B cell (primary cell): ENCODE data around the gene PYDC2. TPM values are rescaled to one million over a fixed set of nuclear protein-coding genes. Genes with fewer than 3 reads are reported as not detected.

Experiments used
- ATAC-seq: fragments of 200-7000 bp; cut with Tn5 transposase; one replicate; pipeline ENCODE4 v1.10.0; 2021; ENCODE audit warnings: low read depth, mild to moderate bottlenecking, moderate number of reproducible peaks, moderate library complexity
- CTCF ChIA-PET: fragments of 350-600 bp; sonication (Branson Sonifier 250); formaldehyde crosslinking; loops from one replicate; lab custom pipeline; 2021; ENCODE audit warnings: antibody characterized with exemption, inconsistent platforms; lab: Charles Lee
- POLR2A ChIA-PET: fragments of 350-600 bp; sonication (Branson Sonifier 250); formaldehyde crosslinking; loops from one replicate; lab custom pipeline; 2021; ENCODE audit warnings: antibody characterized with exemption; lab: Charles Lee
- DNase-seq: peaks from one replicate; pipeline ENCODE4 v3.0.0; 2013
- H2AFZ ChIP-seq: 2 replicates; pipeline ENCODE4 v1.6.1; 2012; ENCODE audit warnings: mild to moderate bottlenecking, low read depth, low read length; ENCODE audit not compliant: insufficient read depth, poor library complexity, severe bottlenecking
- H3K27ac ChIP-seq, 2 donors: 1 replicate in 1 of 2; 2 replicates in 1 of 2; pipeline ENCODE4 v1.5.1; 2012 to 2013; ENCODE audit warnings: low read length in 2 of 2, mild to moderate bottlenecking in 2 of 2, moderate library complexity in 1 of 2
- H3K27me3 ChIP-seq, 4 experiments: fragments of 200-600 bp in 1 of 4; sonication (generic) in 1 of 4; replicated peaks in 1 of 4; 1 replicate in 2 of 4; 2 replicates in 2 of 4; pipeline versions ENCODE4 v1.6.1 to v1.7.0; 2013 to 2016; ENCODE audit warnings: low read length in 3 of 4, mild to moderate bottlenecking in 2 of 4, mixed read lengths in 1 of 4, moderate library complexity in 1 of 4; ENCODE audit not compliant: insufficient read depth in 4 of 4, control insufficient read depth in 3 of 4; ENCODE audit errors: control extremely low read depth in 1 of 4
- H3K36me3 ChIP-seq, 2 experiments: replicated peaks in 1 of 2; 1 replicate in 1 of 2; 2 replicates in 1 of 2; pipeline versions ENCODE4 v1.6.1 to v1.7.1; 2013; ENCODE audit warnings: low read length in 1 of 2; ENCODE audit not compliant: insufficient read depth in 2 of 2, control insufficient read depth in 1 of 2; ENCODE audit errors: control extremely low read depth in 1 of 2, extremely low read depth in 1 of 2
- H3K4me1 ChIP-seq, 2 donors: fragments of 200-600 bp in 1 of 2; sonication (generic) in 1 of 2; 1 replicate in 1 of 2; 2 replicates in 1 of 2; pipeline versions ENCODE4 v1.5.1 to v1.6.1; 2013 to 2017; ENCODE audit warnings: low read length in 2 of 2; ENCODE audit not compliant: control insufficient read depth in 2 of 2, insufficient read depth in 2 of 2
- H3K4me2 ChIP-seq: replicated peaks from 2 replicates; pipeline ENCODE3; 2012; ENCODE audit warnings: mild to moderate bottlenecking, low read depth, low read length; ENCODE audit not compliant: poor library complexity, severe bottlenecking
- H3K4me3 ChIP-seq, 5 experiments: fragments of 200-600 bp in 1 of 5; sonication (generic) in 1 of 5; 1 replicate in 3 of 5; 2 replicates in 2 of 5; pipeline versions ENCODE4 v1.5.1 to v1.7.0; 2011 to 2016; ENCODE audit warnings: low read length in 4 of 5, mild to moderate bottlenecking in 4 of 5, low read depth in 2 of 5, control low read depth in 1 of 5, moderate library complexity in 1 of 5; ENCODE audit not compliant: insufficient read depth in 1 of 5; ENCODE audit errors: control extremely low read depth in 1 of 5, extremely low read depth in 1 of 5
- H3K79me2 ChIP-seq: fragments of 200-600 bp; sonication (generic); one replicate; pipeline ENCODE4 v1.6.0; 2016; ENCODE audit warnings: low read length; ENCODE audit not compliant: control insufficient read depth, insufficient read depth
- H3K9ac ChIP-seq: fragments of 200-600 bp; sonication (generic); 2 replicates; pipeline ENCODE4 v1.6.1; 2017; ENCODE audit warnings: mild to moderate bottlenecking, low read length, moderate library complexity
- H3K9me3 ChIP-seq, 3 donors: one replicate each; pipeline versions ENCODE4 v1.6.1 to v1.7.1; 2013; ENCODE audit warnings: low read length in 2 of 3; ENCODE audit not compliant: control insufficient read depth in 2 of 3, insufficient read depth in 1 of 3; ENCODE audit errors: control extremely low read depth in 1 of 3
- H4K20me1 ChIP-seq: 2 replicates; pipeline ENCODE4 v1.6.0; 2012; ENCODE audit warnings: mild to moderate bottlenecking, low read length; ENCODE audit not compliant: insufficient read depth, control insufficient read depth, poor library complexity, severe bottlenecking
- H3K27ac Mint-ChIP-seq: one replicate; pipeline ENCODE4 v1.8.0; 2021; ENCODE audit warnings: mixed read lengths
- H3K27me3 Mint-ChIP-seq: one replicate; pipeline ENCODE4 v1.8.0; 2021; ENCODE audit warnings: mixed read lengths
- H3K4me1 Mint-ChIP-seq: one replicate; pipeline ENCODE4 v1.8.0; 2021; ENCODE audit warnings: mixed read lengths
- H3K4me3 Mint-ChIP-seq: one replicate; pipeline ENCODE4 v1.8.0; 2021; ENCODE audit warnings: mixed read lengths
- H3K9me3 Mint-ChIP-seq: one replicate; pipeline ENCODE4 v1.8.0; 2022; ENCODE audit warnings: mixed read lengths; ENCODE audit not compliant: insufficient read depth
- CTCF ChIP-seq: fragments of 200-600 bp; IDR thresholded peaks from one replicate; pipeline ENCODE4 v1.8.0; 2022; ENCODE audit warnings: antibody characterized with exemption, mild to moderate bottlenecking
- EZH2 ChIP-seq: IDR thresholded peaks from 2 replicates; pipeline ENCODE4 v1.6.1; 2012; ENCODE audit warnings: borderline replicate concordance, low read depth, mild to moderate bottlenecking, moderate library complexity, low read length; ENCODE audit not compliant: insufficient read depth, poor library complexity, severe bottlenecking
- WGBS: methylation state at CpG from one replicate; pipeline ENCODE4 v1.1.5; 2013; ENCODE audit warnings: missing lambda C conversion rate; ENCODE audit not compliant: insufficient coverage; 5-methylcytosine and 5-hydroxymethylcytosine counted together
- intact Hi-C: fragments of 100-400 bp; cut with micrococcal nuclease; formaldehyde crosslinking; loops from one replicate; pipeline ENCODE4 v1.10.0; 2022
- polyA plus RNA-seq: library from polyadenylated mRNA; depleted of rRNA; stranded (reverse); fragments of >200 nt; gene quantifications from 2 replicates; pipeline ENCODE4 v1.2.3, GENCODE V29; 2012
- total RNA-seq, 2 donors: library from RNA; stranded (reverse); fragments of 120-200 nt in 1 of 2; gene quantifications; 1 replicate in 1 of 2; 2 replicates in 1 of 2; pipeline versions ENCODE4 v1.2.3 to v1.2.4, GENCODE V29; 2013 to 2022

Gene PYDC2
- total and polyA plus RNA-seq, 2 donors (not counting 1 experiment from before 2014, with no cell fraction given): not detected

DNA sequence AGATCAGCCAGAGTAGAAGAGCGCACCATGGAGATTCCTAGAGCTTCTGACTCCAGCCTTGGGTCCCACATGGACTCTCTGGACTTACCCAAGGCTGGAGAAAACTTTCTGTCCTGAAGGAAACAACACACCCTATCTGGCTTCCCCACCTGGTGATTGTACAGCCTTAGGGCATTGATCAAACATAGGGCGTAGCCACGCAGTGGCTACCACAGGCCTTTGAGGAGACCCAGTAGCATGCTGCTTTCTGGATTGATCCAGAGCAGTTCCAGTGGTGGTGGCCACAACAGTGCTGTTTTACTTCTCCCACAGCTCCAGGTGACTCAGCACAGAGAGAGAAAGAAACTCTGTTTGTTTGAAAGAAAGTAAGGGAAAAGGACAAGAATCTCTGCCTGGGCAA, 23.5 kb downstream of the PYDC2 start:
- Mint-ChIP-seq H3K4me1 (no peaks in the 10 kb centered on the region), H3K27me3 (peaks cover 12% of the 10 kb centered on the region), H3K4me3 (no peak overlapping the region), H3K27ac (no peak overlapping the region), H3K9me3 (peaks cover 7% of the 10 kb centered on the region)
- H3K9me3 ChIP-seq: peaks cover 0 to 16% (median 3%) of the 10 kb centered on the region in 3 donors
- 78% methylated on average over 1 of the region's 3 CpGs for WGBS
- TF ChIP-seq CTCF (no peak), EZH2 (no peak)
- no peak overlapping the region for H3K4me2 ChIP-seq
- no peaks in the 10 kb centered on the region for H3K27me3 ChIP-seq
- H3K4me3 ChIP-seq: no peak overlapping the region
- H3K79me2 ChIP-seq: no peaks in the 10 kb centered on the region
- DNase-seq (no peak), ATAC-seq (no peak)
- intact Hi-C loops: no loop called here
- no peak overlapping the region for H2AFZ ChIP-seq
- H4K20me1 ChIP-seq: no peaks in the 10 kb centered on the region
- POLR2A ChIA-PET: no interaction called here
- H3K36me3 ChIP-seq: no peaks in the 10 kb centered on the region
- no peaks in the 10 kb centered on the region for H3K4me1 ChIP-seq
- H3K27ac ChIP-seq: no peak overlapping the region
- no peak overlapping the region for H3K9ac ChIP-seq
- CTCF ChIA-PET: no interaction called here

GRCh38 chr3:191492601-191493000, 31.6 kb downstream of the PYDC2 start:
- H3K4me2 ChIP-seq: no peak overlapping the region
- ChIA-PET POLR2A (no interaction called here), CTCF (no interaction called here)
- H3K4me1 ChIP-seq: no peaks in the 10 kb centered on the region
- ATAC-seq: no peak
- no peak overlapping the region for H2AFZ ChIP-seq
- no peaks in the 10 kb centered on the region for H3K36me3 ChIP-seq
- no peaks in the 10 kb centered on the region for H3K27me3 ChIP-seq
- Mint-ChIP-seq H3K9me3 (no peaks in the 10 kb centered on the region), H3K27ac (no peak overlapping the region), H3K4me1 (no peaks in the 10 kb centered on the region), H3K4me3 (no peak overlapping the region), H3K27me3 (no peaks in the 10 kb centered on the region)
- no peak overlapping the region for H3K9ac ChIP-seq
- H3K27ac ChIP-seq: no peak overlapping the region
- no peak overlapping the region for H3K4me3 ChIP-seq
- no peak for DNase-seq
- intact Hi-C loops: no loop called here
- H4K20me1 ChIP-seq: no peaks in the 10 kb centered on the region
- H3K9me3 ChIP-seq: no peaks in the 10 kb centered on the region
- no peak for TF ChIP-seq EZH2
- TF ChIP-seq CTCF: no peak
- H3K79me2 ChIP-seq: no peaks in the 10 kb centered on the region
- WGBS: no CpG with 5 or more reads among the region's 1 CpG
